ENCODE results near the gene TSPAN16. TPM values are rescaled to one million over a fixed set of nuclear protein-coding genes. Genes with fewer than 3 reads are reported as not detected.

The TSPAN16 gene
- total RNA-seq, 3 donors from 2014 or later (not counting 1 experiment from before 2014, with no cell fraction given): not detected

DNA sequence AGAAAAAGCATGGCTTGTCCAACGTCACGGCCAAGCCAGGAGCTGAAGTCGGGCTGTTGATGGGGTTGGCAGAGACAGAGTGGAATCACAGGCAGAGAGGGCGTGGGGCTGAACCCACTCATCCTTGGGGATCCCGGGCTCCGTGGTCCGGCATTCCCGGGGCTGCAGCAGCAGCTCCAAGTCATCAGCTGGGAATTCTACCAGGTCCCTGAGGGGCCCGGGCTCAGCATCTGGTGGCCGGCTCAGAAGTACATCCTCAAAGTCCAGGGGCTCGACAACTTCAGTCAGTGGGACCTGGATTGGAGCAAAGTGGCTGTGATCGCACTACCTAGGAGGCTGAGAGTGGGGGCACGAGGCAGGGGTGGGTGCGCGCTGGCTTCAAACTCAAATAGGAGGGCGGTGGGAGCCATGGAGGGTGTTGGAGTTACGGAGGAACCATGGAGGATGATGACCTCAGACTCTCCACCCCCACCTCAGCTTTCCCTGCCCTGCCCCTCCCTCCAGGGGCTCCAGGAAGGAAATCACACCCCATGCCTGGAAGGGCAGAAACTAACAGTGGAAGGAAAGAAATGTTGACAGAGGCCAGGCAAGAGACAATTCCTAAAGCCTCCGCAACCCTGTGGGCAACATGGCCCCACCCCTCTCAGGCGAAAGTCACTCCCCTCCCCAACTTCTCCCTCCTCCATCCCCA, 43.1 kb upstream of the TSPAN16 start:
- H3K36me3 Mint-ChIP-seq: no peaks in the 10 kb centered on the region
- no peaks in the 10 kb centered on the region for H3K4me1 Mint-ChIP-seq
- no peak overlapping the region for H3K4me3 Mint-ChIP-seq
- no peaks in the 10 kb centered on the region for H3K27me3 ChIP-seq (ENCODE audit: control insufficient read depth, insufficient read depth, low read length)
- H3K27ac Mint-ChIP-seq: no peak overlapping the region
- H3K9me3 ChIP-seq (ENCODE audit: control insufficient read depth, insufficient read depth, low read length): no peaks in the 10 kb centered on the region
- H3K9me3 Mint-ChIP-seq: no peaks in the 10 kb centered on the region
- WGBS (ENCODE audit: insufficient coverage): 94% methylated on average over 14 of the region's 19 CpGs
- no peak for ATAC-seq
- intact Hi-C loops (cut with micrococcal nuclease): no loop called here
- no peak overlapping the region for H3K27ac ChIP-seq (ENCODE audit: low read length)
- TF ChIP-seq, protein P1, sequence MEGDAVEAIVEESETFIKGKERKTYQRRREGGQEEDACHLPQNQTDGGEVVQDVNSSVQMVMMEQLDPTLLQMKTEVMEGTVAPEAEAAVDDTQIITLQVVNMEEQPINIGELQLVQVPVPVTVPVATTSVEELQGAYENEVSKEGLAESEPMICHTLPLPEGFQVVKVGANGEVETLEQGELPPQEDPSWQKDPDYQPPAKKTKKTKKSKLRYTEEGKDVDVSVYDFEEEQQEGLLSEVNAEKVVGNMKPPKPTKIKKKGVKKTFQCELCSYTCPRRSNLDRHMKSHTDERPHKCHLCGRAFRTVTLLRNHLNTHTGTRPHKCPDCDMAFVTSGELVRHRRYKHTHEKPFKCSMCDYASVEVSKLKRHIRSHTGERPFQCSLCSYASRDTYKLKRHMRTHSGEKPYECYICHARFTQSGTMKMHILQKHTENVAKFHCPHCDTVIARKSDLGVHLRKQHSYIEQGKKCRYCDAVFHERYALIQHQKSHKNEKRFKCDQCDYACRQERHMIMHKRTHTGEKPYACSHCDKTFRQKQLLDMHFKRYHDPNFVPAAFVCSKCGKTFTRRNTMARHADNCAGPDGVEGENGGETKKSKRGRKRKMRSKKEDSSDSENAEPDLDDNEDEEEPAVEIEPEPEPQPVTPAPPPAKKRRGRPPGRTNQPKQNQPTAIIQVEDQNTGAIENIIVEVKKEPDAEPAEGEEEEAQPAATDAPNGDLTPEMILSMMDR (IDR thresholded peaks at IDR 0.05): no peak
- H3K27me3 Mint-ChIP-seq (ENCODE audit: low read depth in 2 of 2): peaks cover 0 to 4% of the 10 kb centered on the region in 2 donors
- H3K36me3 ChIP-seq (ENCODE audit: control insufficient read depth, insufficient read depth, low read length): no peaks in the 10 kb centered on the region
- H3K4me1 ChIP-seq (ENCODE audit: control insufficient read depth, insufficient read depth, low read length): no peaks in the 10 kb centered on the region
- DNase-seq: no peak
- no peak overlapping the region for H3K4me3 ChIP-seq (ENCODE audit: low read length)

GRCh38 chr19:11254666-11255065, 41.3 kb upstream of the TSPAN16 start:
- H3K4me1 Mint-ChIP-seq: no peaks in the 10 kb centered on the region
- ATAC-seq: no peak
- no peak overlapping the region for H3K4me3 Mint-ChIP-seq
- 92% methylated on average over 5 of the region's 5 CpGs for WGBS (ENCODE audit: insufficient coverage)
- Histone ChIP-seq H3K9me3 (ENCODE audit: control insufficient read depth, insufficient read depth, low read length) (no peaks in the 10 kb centered on the region), H3K4me3 (ENCODE audit: low read length) (no peak overlapping the region), H3K27ac (ENCODE audit: low read length) (no peak overlapping the region), H3K27me3 (ENCODE audit: control insufficient read depth, insufficient read depth, low read length) (no peaks in the 10 kb centered on the region), H3K4me1 (ENCODE audit: control insufficient read depth, insufficient read depth, low read length) (no peaks in the 10 kb centered on the region), H3K36me3 (ENCODE audit: control insufficient read depth, insufficient read depth, low read length) (no peaks in the 10 kb centered on the region)
- peaks cover 0 to 7% of the 10 kb centered on the region in 2 donors for H3K27me3 Mint-ChIP-seq (ENCODE audit: low read depth in 2 of 2)
- no peaks in the 10 kb centered on the region for H3K9me3 Mint-ChIP-seq
- intact Hi-C loops (cut with micrococcal nuclease): no loop called here
- TF ChIP-seq, protein P1 (IDR thresholded peaks at IDR 0.05): no peak
- no peak for DNase-seq
- no peaks in the 10 kb centered on the region for H3K36me3 Mint-ChIP-seq
- no peak overlapping the region for H3K27ac Mint-ChIP-seq

DNA sequence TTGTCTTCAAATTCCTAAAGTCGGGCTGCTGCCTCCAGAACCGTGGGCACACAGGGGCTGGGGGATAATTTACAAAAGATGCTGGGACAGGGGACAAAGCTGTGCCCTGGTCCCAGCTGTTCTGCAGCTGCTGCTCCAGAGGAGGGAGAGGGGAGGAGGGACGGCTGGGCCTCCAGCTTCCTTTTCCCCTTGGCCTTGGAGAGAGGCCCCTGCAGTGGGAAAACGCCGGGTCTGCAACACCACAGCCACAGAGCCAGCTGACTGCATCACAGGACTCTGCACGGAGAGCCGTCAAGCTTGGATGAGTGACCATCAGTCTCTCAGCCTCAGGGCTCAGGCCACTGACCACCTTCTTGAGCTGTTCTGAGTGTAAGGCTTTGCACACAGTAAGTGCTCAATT, 39.8 kb upstream of the TSPAN16 start:
- 20% methylated on average over 7 of the region's 7 CpGs for WGBS (ENCODE audit: insufficient coverage)
- TF ChIP-seq, protein P1 (IDR thresholded peaks at IDR 0.05): no peak
- Histone ChIP-seq H3K4me1 (ENCODE audit: control insufficient read depth, insufficient read depth, low read length) (no peaks in the 10 kb centered on the region), H3K4me3 (ENCODE audit: low read length) (no peak overlapping the region), H3K27me3 (ENCODE audit: control insufficient read depth, insufficient read depth, low read length) (no peaks in the 10 kb centered on the region), H3K27ac (ENCODE audit: low read length) (no peak overlapping the region), H3K36me3 (ENCODE audit: control insufficient read depth, insufficient read depth, low read length) (no peaks in the 10 kb centered on the region), H3K9me3 (ENCODE audit: control insufficient read depth, insufficient read depth, low read length) (no peaks in the 10 kb centered on the region)
- Mint-ChIP-seq H3K4me3 (no peak overlapping the region), H3K27ac (no peak overlapping the region), H3K27me3 (ENCODE audit: low read depth in 2 of 2) (peaks cover 0 to 15% of the 10 kb centered on the region in 2 donors), H3K9me3 (no peaks in the 10 kb centered on the region), H3K36me3 (no peaks in the 10 kb centered on the region), H3K4me1 (no peaks in the 10 kb centered on the region)
- DNase-seq (no peak), ATAC-seq (no peak)
- intact Hi-C loops (cut with micrococcal nuclease): no loop called here

Data from natural killer cell (primary cell).